Epithelial cell of prostate (primary cell): ENCODE measurements around the gene CYB5R4.

Source experiments
- DNase-seq: peaks from one replicate; pipeline ENCODE4 v3.0.0-alpha.2; 2011; ENCODE audit warnings: low read depth, low spot score
- H3K27ac ChIP-seq: fragments of 450-650 bp; 2 replicates; pipeline ENCODE4 v1.5.1; 2017; ENCODE audit warnings: mild to moderate bottlenecking

The CYB5R4 gene

GRCh38 chr6:83976037-83976755 lies 116.7 kb downstream of the CYB5R4 start:
- no peak for DNase-seq
- H3K27ac ChIP-seq: no peak overlapping the region

GRCh38 chr6:83976871-83977270 lies 117.4 kb downstream of the CYB5R4 start:
- peak; percentile 1 for DNase-seq
- H3K27ac ChIP-seq: no peak overlapping the region

GRCh38 chr6:83978324-83978734 lies 118.8 kb downstream of the CYB5R4 start:
- no peak for DNase-seq
- H3K27ac ChIP-seq: no peak overlapping the region

- H3K27ac ChIP-seq: no peak overlapping the region
- no peak for DNase-seq
Measured at GRCh38 chr6:83978997-83979396, 119.5 kb downstream of the CYB5R4 start.

GRCh38 chr6:83984411-83984810 lies 124.9 kb downstream of the CYB5R4 start:
- no peak overlapping the region for H3K27ac ChIP-seq
- DNase-seq: no peak

DNA sequence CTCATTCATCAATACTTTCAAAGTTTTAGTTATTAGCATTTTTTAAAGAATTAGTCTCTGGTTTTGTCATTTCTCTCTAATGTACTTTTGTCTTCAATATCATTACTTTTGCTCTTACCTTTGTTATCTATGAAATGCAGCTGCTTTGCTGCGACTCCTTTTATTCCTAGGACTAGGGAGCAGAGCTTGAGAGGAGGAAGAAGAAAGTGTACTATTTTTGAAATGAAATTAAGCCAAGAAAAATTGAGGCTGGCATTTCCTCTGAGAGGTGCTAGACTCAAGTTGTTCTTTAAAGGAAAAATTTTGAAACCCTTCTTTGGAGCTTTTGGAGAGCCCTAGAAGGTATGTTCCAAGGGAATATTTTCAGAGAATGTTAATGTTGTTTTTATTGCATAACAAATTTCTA lies 125.8 kb downstream of the CYB5R4 start:
- no peak for DNase-seq
- no peak overlapping the region for H3K27ac ChIP-seq

DNA sequence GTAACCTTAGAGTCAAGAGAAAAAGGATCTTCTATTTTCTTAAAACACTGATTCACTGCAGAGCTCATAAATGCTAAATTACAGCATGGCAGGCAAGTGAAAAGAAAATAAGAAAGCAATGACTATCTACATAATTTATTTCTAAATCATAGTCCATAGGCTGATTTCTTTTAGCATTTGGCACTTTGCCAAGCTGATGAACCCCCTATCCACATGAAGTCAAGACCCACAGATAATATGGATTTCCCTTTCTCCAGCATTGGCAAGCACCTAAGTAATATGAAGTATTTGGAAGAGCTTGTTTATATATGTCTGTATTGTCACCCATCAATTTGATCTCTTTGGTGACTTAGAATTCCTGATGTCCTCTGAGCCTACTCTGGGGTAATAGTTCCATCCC lies 126.2 kb downstream of the CYB5R4 start:
- H3K27ac ChIP-seq: no peak overlapping the region
- DNase-seq: no peak

DNA sequence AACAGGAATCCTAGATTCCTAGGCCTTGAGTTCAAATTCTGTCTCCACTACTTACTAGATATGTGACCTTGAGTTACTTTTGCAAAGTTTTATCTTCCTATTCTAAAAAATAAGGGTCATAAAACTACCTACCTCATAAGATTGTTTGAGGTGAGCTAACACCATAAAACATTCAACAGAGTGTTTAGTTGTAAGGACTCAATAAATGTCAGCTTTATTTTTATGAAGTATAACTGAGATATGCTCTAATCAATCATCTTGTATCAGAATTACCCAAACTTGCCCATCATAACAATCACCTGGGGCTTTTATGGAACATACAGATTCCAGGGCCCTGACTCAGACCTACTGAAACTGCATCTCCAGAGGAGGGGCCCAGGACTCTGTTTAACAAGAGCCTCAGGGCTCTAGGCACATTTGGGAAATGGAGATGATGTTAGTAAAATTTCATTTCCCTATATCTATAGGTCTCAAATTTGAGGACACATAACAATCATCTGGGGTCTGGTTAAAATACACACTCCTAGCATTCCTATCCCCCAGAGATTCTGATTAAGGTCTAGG lies 138.6 kb downstream of the CYB5R4 start:
- DNase-seq: no peak
- H3K27ac ChIP-seq: no peak overlapping the region

- DNase-seq: no peak
- H3K27ac ChIP-seq: no peak overlapping the region
Measured at GRCh38 chr6:84001119-84001518, 141.6 kb downstream of the CYB5R4 start.

DNA sequence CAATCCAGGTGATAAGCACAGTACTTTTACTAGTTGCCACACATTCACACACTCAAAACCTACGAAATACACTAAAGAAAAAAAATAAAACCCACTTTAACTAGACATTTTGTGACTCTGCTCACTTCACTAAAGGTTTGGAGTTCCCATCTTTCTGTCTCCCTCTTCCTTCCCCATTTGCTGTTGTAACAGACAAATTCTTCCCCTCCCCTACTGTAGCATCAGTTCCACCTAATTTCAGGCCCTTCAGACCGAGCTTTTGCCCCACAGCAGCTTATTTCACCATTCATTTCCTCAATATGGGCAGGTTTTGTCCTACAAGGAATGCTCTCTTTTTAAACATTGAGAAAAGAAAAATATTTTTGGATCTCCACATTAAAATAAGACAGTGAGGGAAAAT lies 142.7 kb downstream of the CYB5R4 start:
- H3K27ac ChIP-seq: no peak overlapping the region
- DNase-seq: no peak

DNA sequence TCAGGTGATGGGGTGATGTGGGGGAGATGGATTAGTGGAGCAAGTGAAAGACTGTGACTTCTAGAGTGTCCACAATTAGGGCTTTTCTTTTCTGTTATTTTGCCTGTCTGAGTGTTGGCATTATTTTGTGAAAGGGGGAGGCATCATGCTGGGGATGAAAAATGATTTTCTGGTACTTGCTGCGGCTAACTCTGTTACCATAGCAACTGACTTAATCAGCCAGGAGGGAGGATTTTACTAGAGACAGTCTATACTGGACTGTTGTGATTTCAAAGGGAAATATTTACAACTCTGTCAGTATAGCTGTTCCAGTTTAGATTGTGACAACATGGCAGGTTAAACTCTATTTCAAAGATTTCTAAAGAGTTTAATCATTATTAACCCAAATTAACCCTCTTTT lies 143.6 kb downstream of the CYB5R4 start:
- no peak overlapping the region for H3K27ac ChIP-seq
- DNase-seq: no peak

- H3K27ac ChIP-seq: no peak overlapping the region
- no peak for DNase-seq
Measured at GRCh38 chr6:84003654-84004053, 144.2 kb downstream of the CYB5R4 start.

DNA sequence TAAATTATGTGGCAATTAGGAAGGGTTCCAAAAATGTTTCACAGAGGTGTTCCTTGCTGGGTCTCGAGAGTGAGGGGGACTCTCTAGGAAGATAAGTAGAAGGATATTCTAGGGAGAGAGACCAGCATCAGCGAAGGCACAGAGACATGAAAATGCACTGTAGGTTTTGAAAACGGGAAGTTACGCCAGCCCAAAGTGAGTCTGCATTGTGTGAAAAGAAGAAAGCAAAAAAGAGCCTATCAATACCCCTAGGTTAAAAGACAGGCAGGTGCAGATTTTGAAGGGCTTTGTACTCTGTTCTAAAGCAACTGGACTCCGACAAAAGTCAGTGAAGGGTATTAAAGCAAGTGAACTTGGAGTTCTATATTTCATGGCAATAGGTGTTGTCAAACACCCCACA lies 148.4 kb downstream of the CYB5R4 start:
- H3K27ac ChIP-seq: no peak overlapping the region
- DNase-seq: no peak

DNA sequence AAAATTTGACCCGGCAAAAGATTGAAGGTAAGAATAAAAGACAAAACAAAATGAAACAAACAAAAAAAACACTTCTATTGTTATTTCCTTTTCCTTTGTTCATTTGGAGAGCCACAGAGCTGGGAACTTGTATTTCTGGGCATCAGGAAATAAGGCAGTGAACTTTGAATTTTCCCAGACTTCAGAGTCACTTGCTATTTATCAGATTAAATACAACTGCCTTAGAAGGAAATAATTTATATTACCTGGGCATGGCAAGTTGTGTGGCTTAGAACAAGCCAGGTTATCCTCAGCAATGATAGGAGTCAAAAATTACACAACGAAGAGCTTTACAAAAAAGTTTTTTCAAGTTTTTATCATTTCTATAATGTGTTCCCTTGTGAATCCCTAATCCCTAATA lies 153.9 kb downstream of the CYB5R4 start:
- no peak for DNase-seq

GRCh38 chr6:84013931-84014330 lies 154.4 kb downstream of the CYB5R4 start:
- H3K27ac ChIP-seq: no peak overlapping the region
- DNase-seq: no peak

More for the DNA sequence above, 153.9 kb downstream of the CYB5R4 start:
- H3K27ac ChIP-seq: no peak overlapping the region

- no peak overlapping the region for H3K27ac ChIP-seq
- no peak for DNase-seq
Measured at GRCh38 chr6:84016029-84016428, 156.5 kb downstream of the CYB5R4 start.
